H54 (cell line): Measurements from ENCODE around the gene SDCCAG8.
A peak's percentile ranks its signal among the peaks of the same experiment; 100 is the strongest.

Experiments used
- DNase-seq: peaks from one replicate; pipeline ENCODE4 v3.0.0; 2011; ENCODE audit warnings: low spot score, mixed read lengths; ENCODE audit not compliant: insufficient read length
- FAIRE-seq: peaks from 3 replicates; lab custom pipeline; 2011; peaks lifted over from hg19 to GRCh38; lab: Jason Lieb, UNC
- POLR2A ChIP-seq: IDR thresholded peaks from 2 replicates; pipeline ENCODE4 v1.6.1; 2011; ENCODE audit warnings: low read depth, mild to moderate bottlenecking, low read length

SDCCAG8 gene

GRCh38 chr1:243428084-243428483, 172.2 kb downstream of the SDCCAG8 start:
- FAIRE-seq (no peak), DNase-seq (no peak)
- no peak for TF ChIP-seq POLR2A

DNA sequence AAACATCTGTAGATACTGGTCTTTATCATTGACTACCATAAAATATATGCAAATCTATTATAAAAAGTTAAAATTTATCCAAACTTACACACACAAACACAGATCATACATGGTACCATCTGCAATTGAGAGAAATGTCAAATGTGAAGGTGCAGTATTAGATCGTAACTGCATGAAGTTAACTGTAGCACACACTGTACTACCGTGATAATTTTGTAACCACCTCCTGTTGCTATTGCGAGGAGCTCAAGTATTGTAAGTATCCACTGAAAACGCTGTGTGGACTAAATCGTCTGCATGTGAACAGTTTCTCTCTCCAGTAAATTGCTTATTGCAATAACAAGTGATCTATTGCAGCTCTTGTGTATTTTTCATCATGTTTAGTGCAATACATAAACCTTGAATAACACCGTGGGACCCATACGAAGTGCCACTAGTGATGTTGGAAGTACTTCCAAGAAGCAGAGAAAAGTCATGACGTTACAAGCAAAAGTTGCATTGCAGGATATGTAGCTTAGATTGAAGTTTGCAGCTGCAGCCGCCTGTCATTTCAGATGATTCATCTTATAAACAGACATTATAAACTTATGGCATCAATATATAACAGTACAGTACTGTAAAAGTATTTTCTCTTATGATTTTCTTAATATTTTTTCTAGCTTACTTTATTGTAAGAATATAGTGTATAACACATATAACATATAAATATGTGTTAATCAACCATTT, 172.9 kb downstream of the SDCCAG8 start:
- TF ChIP-seq POLR2A, result no peak
- DNase-seq, result no peak
- no peak for FAIRE-seq

DNA sequence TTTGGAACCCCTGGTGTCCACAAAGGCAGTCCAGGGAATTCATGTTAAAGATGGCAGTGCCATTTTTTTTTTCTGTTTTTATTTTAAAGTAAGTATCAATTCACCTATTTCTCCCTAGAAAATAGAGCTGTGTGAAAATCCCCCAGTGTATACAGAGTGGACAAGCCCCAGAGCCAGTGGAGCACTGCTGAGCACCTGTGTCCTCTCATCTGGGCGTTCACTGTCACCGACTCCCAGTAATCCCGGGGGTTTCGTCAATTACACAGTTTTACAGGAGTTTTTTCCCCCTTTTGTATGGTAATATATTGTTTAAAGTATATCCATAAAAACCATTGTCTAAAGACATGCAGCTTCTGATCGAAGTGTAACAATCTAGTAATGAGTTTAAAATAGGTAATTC, 175.8 kb downstream of the SDCCAG8 start:
- no peak for FAIRE-seq
- TF ChIP-seq POLR2A, result no peak

GRCh38 chr1:243432136-243432535, 176.3 kb downstream of the SDCCAG8 start:
- DNase-seq (no peak), FAIRE-seq (no peak)
- TF ChIP-seq POLR2A, result no peak

More for the DNA sequence above, 175.8 kb downstream of the SDCCAG8 start:
- DNase-seq, result no peak

DNA sequence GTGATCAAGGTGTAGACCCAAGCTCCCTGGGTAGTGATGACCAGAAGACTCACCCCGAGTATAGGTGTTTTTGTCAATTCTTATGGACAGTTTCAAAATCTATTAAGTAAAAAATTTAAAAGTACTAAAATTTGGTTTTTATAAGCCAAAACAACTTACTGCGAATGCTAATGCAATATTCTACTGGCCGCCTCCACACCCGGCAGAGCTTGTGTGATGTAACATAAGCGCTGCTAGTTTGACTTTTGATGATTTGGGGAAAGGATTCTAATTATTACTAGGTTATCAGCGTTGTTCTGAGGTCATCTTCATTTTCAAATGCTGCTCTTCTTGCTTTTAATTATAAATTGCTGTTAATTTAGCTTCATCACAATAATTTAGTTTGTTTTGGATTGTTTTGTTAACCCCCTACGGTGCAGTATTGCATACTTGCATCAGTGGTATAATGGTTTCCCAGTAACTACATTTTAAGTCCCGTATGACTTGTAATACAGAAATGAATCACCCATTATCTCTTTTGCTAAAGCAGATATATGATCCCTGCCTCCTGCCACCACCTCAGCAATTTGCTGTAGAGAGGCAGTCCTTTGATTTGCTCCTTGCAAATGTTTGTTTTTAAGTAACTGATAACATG, 178.0 kb downstream of the SDCCAG8 start:
- no peak for TF ChIP-seq POLR2A
- DNase-seq (no peak), FAIRE-seq (no peak)

- no peak for DNase-seq
- FAIRE-seq, result no peak
These were observed 178.8 kb downstream of the SDCCAG8 start for GRCh38 chr1:243434594-243434993.

DNA sequence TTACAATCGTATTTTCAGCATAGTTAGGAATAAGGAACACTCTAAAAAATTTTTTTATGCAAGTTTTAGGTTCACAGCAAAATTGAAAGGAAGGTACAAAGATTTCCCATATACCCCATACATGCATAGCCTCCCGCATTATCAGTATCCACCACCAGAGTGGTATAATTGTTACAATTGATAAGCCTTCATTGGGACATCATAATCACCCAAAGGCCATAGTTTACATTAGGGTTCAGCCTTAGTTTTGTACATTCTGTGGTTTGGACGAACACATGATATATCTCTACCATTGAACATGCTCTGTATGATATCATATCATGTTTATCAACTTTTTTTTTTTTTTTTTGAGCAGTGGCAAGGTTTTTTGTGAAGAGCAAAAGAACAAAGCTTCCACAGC, 180.0 kb downstream of the SDCCAG8 start:
- DNase-seq (no peak), FAIRE-seq (no peak)
- no peak for TF ChIP-seq POLR2A

More at GRCh38 chr1:243434594-243434993, 178.8 kb downstream of the SDCCAG8 start:
- TF ChIP-seq POLR2A, result no peak

- TF ChIP-seq POLR2A, result no peak
- no peak for FAIRE-seq
- no peak for DNase-seq
These were observed 182.3 kb downstream of the SDCCAG8 start for GRCh38 chr1:243438146-243438545.

GRCh38 chr1:243438815-243439214, 183.0 kb downstream of the SDCCAG8 start:
- TF ChIP-seq POLR2A, result no peak
- FAIRE-seq (peak; percentile 67), DNase-seq (no peak)

GRCh38 chr1:243440406-243440805, 184.6 kb downstream of the SDCCAG8 start:
- no peak for TF ChIP-seq POLR2A
- DNase-seq, result no peak
- no peak for FAIRE-seq

DNA sequence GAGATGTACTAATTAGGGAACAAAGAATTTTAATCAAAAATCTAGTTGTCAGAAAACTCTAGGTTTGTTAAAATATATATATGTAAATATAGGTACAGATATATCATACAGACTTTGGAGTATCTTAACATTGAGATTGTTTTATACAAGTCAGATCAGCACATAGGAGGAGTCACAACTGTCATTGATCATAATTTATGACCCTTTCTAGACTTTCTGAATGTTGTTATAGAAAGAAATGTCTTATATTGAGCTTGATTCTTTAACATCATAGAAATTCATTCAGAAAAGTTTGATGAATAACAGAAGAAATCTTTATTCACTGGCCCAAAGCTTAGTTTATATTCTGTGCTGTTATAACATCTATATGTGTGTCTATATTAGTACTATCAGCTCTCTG, 185.8 kb downstream of the SDCCAG8 start:
- FAIRE-seq (no peak), DNase-seq (no peak)
- TF ChIP-seq POLR2A, result no peak

DNA sequence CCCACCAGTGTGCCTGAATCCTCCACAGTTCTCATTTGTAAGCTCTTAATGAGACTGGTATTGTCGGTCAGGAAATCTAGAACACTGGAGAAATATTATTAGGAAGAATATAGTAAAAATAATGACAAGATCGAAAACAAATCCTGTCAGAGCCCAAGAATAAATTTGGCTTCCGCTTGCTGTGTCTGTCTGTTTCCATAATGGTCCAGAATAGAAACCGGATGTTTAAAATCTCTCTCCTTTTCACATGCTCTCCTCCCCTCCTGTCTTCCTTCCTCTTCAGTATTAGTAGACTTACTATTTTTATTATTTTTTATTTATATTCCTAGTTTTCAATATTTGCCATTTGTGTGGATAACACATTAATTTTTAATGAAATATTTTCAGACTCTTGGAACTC, 187.7 kb downstream of the SDCCAG8 start:
- no peak for FAIRE-seq
- no peak for TF ChIP-seq POLR2A
- DNase-seq, result no peak

- TF ChIP-seq POLR2A, result no peak
- FAIRE-seq (peak; percentile 67), DNase-seq (no peak)
These were observed 191.5 kb downstream of the SDCCAG8 start for GRCh38 chr1:243447347-243447746.

DNA sequence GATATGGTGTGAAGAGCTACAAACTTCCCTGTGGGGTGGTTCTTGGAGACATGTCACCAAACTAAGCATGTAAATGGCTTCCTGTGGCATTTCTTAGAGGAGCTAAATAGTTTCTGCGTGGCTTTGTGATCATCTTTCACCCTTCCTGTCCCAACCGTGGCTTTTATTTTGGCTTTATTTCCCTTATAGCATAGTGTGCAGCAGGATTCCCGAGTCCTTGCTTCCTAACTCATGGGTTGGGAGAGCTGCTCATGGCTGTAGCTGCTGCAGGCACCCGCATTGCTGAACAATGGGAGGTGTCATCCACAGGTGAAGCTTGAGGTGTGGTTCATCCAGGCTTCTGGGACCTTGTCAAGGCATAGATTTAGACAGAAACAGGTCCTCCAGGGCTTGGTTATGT, 192.0 kb downstream of the SDCCAG8 start:
- no peak for TF ChIP-seq POLR2A
- FAIRE-seq (no peak), DNase-seq (no peak)

- no peak for TF ChIP-seq POLR2A
- DNase-seq (no peak), FAIRE-seq (no peak)
These were observed 193.5 kb downstream of the SDCCAG8 start for GRCh38 chr1:243449373-243449772.
